NCI-H1930 (cell line): Measurements from ENCODE around the gene ESRRB.

Source experiments
- DNase-seq, 2 experiments: peaks; one replicate each; lab custom pipeline; 2025; lab: John Stamatoyannopoulos, UW

ESRRB gene

DNA sequence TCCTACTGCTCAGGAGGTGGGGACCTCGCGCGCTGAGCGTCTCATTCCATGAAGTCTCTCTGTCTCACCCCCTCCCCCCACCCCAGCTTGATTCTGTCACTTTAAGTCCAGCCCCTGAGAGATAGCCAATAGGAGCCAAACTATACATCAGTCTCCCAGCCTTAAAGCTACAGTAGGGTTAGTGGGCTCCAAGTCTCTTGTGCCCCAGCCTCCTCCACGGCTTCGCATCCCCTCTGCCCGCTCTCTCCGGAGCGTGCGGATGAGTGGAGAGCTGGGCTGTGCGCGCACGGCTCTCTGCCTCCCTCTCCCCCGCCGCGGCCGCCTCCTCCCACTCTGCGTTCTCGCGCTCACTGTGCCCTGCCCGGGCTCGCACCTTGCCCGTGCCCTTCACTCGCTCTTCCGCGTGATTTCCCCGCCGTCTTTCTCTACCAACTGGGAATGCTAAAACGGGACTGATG is at the start of gene ESRRB:
Gene ESRRB, plus strand, starts transcription at position 191 of the 458 bp plus-strand sequence. Its CDS starts 265 bp downstream, at position 456.
- DNase-seq: no peak

DNA sequence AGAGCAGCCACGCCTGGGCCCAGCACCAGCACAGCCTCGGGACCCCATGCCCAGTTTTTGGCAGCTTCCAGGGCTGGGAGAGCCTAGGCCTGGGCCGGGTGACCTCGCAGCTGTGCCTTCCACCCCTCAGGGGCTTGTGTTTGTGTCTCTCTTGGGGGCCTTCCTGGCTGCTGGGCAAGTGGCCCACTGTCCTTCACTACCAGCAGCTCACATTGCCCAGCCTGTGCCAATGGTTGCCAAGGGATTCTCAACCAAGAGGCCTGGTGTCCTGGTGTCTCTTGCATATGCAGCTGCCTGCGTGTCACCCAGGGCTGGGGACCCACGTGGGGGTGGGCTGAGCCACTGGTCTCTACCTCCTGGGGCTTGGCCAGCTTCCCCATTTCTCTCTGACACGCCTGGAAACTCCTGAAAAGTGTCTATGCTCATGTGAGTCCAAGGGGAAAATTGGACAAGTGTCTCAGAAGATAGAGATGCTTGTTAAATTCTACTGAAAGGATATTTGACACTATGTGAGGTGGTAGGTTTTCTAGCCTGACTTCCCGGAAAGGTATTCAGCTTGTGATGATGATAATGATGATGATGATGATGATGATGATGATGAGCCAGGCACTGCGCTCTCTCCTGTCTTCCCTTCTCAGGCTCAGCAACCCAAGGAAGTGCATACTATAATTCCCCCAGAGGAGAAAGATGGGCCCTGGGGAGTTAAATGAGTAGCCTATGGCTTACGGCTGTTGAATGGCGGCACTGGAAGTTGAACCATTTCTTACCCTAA is 48.8 kb upstream of the ESRRB start:
- no peak for DNase-seq

DNA sequence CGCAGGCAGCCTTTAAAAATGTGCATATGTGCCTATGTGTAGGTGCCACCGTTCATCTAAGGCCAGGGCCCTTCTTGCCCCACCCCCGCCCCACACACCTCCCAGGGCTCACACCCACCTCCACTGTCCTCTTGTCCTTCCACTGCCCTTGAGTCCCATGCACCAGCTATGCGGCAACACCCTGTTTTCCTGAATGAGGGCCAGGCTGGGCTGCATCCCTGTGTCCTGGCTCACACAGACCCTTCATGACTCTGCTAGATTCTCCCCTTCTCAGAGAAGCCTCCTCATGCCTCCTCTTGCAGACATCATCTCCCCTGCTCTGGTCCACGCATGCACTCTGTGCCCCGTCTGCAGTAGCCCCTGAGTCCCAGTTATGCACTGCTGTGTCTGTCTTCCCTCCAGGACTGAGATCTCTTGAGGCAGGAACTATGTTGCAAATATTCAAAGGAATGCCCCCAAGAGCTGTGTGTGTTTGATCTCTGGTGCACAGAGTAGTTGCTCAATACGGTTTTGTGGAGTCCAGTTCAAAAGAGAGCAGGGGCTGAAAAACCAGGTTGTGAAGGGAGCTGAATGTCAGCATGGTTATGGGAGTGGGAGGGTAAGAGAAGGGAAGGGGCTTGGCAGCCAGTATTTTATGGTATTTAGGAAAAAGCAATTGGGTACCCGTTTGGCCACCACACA is 47.3 kb upstream of the ESRRB start:
- no peak for DNase-seq

DNA sequence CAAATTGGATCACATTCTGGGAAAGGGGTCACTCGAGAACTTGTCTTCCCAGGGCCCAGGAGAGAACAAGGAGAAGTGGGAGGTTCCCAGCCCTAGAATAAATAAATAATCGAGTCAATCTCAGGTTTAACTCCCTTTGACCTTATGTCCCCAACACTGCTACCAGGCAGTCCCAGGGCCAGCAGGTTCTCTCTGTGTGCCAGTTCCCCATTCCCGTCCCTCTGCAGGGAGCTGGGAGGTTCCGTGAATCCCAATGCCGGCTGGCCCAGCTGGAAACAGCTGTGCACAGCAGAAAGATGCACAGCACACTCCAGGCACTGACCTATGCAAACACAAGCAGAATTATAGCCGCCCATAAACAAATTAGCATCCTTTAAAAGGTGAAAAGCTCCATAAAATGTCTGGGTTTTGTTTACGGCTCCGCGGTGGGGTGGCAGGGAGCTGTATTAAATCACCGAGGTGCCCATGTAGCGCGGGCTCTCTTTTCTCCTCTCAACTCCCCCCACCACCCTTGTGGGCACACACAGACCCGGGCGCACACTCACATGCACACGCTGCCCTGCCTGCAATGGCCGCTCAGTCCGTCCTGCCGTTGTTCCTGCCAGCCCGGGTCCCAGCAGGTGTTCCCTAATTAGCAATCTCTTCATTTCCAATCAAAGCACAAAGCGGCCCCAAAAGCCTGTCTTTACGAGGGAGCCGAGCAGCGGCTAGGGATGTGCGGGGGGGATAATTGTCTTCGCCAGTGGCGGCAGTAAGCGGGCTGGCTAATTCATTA is 46.6 kb upstream of the ESRRB start:
- no peak for DNase-seq

DNA sequence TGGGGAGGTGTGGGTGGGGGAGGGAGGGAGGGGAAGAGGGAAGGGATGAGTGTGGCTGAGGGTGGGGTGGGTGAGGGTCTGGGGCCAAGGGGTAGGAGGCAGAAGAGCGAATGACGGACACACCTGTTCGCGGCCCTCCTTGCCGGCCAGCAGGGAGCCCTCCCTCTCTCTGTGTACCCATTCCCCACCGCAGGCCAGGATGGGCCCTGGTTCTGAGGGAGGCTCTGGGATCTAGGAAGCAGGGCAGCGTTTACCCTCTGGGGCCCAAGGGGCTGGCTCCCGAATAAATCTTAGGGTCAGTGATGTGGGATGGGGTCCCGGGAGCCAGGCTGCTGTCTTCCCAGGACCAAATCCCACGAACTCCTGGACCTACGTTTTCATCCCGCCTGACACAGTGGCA is 46.0 kb upstream of the ESRRB start:
- DNase-seq: no peak

DNA sequence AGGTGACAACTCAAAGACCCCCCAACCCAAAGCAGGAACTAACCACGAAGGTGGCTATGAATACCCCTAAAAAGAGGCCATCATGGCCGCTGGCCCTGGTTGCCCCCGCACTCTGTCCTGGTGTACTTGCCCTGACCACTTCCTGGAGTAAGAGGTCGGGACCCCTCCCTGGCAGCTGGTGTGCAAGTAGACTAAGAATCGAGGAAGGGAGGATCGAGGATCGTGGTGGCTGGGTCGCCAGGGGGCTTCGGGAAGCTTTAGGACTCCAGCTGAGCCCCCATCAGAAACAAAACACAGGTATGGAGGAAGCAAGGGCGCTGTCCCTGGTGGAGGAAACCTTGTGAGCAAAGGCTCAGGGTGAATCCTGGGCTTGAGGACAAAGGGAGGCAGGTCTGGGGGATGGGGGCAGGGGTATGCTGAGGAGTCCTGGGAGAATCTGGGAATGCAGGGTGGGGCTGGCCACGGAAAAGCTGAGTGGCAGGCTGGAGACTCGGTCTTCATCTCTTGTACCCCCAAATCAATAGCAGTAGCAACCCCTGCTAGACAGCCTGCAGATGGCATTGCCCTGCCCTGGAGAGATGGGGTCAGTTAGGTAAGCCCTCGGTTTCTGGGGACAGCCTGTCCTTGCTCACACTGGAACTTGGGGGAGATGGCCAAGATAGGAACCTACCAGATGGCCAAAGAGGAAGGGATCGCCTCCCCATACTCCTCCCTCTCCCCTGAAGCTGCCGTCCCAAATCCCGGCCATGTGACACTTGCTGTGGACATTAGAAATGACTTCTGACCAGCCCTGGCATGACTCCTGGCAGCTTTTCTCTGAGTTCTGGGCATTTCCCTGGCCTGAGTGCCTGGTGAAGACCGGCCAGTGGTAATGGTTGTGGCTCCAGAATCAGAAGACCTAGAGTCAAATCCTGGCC is 45.3 kb upstream of the ESRRB start:
- DNase-seq: no peak

DNA sequence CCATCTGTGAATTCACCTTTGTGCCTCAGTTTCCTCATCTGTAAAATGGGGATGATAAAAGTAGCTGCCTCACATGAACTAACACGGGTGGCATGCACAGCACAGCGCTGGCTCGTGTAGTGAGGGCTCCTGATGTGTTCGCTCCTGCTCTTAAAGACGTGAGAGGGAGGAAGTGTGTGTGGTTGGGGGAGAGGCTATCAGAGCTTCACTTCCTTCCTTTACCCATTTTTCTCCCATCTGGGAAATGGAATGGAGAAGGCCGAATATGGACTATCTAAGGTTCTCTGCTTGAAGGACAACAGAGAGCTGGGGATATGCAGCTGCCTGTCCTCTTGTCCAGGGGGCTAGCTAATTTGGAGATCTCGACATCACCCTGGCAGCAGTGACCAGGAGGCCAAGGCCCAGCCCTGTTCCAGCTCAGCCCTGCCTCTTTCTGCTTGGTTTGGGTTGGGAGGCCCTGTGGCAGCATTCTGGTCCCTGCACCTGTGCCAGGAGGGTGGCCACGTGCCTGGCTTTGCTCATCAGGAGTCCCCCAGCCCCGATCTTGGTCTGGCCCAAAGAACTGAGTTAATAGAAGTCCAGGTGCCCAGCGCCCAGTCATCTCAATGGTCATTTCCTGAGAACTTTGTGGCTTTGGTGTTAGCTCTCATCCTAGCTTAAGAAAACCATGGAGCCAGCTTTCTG is 44.5 kb upstream of the ESRRB start:
- no peak for DNase-seq

DNA sequence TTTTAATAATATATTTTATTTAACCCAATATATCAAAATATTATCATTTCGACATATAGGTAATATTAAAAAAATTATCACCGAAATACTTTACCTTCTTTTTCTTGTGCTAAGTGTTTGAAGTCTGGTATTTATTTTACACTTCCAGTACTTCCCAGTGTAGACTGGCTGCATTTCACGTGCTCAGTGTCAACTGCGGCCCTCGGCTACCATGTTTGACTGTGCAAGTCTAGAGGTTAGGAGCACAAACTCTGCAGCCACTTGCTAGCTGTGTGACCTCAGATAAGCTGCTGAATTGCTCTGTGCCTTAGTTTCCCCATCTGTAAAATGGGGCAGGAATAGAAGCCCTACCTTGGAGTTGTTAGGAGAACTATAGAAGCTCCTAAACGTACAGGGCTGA is 42.3 kb upstream of the ESRRB start:
- no peak for DNase-seq

DNA sequence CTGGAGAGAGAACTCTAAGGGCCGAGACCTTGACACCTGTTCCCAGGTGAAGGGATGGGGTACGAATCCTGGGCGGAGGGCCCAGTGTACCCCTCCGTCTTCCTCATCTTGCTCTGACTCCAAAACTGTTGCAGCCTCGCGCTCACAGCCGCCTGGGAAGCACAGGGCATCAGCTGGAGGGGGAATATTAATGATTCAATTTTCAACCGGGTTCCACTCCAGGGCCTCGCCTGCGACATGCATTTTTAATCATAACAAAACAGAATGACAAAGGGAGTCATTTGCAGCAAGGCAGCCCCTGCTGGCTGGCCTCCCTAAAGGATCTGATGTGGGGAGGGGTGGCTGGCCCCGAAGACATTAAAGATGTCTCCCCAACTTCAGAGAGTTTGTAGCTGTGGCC is 41.6 kb upstream of the ESRRB start:
- no peak for DNase-seq

DNA sequence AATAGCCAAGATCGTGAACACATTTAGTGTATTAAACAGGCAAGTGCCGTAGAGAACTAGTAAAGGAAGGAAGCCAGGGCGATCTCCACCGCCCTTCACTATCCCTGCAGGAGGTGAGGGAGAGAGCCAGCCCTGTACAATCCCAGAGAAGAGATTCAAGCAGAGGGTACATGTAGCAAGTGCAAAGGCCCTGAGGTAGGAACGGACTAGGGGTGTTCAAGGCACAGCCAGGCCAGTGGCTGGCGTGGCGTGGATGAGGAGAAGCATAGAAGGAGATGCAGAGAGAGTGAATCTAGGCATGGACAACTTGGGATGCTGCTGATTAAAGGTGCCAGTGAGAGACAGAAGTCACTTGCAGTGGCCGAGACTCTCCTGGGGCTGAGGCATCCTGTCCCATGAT is 39.1 kb upstream of the ESRRB start:
- DNase-seq: no peak

DNA sequence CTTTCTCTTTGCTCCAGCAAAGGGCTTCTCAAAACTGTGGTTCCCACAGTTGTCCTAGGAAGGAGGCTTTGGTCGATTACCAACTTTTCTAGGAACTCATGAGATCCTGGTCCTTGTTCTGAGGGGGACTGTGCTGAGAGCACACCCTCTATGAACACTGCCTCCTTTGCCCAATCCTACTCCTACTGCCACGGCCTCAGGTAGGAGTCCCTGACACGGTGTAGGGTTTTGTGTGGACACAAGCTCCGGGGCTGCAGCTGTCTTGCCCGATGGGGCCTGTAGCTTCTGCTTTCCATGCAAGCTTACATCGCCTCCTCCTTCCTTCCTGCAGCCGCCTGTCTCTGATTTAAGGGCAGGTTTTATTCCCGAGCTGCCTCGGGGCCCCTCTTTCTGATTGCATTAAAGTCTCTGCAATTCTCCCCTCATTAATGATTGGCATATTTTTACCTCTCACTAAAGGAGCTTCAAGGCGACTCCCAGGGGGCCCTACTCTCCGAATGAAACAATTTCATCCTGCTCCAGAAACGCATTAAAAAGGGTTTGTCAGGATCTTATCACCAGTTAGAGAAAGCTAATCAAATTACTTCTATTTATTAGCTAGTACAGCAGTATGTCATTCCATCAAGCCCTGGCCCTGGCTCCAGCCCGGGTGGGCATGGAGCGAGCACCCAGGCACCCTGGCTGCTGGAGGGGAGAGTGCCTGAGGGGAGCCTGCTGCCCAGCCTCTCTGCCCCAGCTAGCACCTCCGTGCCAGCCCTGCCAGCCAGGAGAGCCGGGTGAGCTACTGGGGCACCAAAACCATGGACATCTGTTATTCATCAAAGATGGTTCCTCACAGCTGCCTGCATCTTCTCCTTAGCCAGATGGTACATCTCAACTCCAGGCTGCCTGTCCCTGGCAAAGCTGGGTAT is 38.0 kb upstream of the ESRRB start:
- DNase-seq: no peak

DNA sequence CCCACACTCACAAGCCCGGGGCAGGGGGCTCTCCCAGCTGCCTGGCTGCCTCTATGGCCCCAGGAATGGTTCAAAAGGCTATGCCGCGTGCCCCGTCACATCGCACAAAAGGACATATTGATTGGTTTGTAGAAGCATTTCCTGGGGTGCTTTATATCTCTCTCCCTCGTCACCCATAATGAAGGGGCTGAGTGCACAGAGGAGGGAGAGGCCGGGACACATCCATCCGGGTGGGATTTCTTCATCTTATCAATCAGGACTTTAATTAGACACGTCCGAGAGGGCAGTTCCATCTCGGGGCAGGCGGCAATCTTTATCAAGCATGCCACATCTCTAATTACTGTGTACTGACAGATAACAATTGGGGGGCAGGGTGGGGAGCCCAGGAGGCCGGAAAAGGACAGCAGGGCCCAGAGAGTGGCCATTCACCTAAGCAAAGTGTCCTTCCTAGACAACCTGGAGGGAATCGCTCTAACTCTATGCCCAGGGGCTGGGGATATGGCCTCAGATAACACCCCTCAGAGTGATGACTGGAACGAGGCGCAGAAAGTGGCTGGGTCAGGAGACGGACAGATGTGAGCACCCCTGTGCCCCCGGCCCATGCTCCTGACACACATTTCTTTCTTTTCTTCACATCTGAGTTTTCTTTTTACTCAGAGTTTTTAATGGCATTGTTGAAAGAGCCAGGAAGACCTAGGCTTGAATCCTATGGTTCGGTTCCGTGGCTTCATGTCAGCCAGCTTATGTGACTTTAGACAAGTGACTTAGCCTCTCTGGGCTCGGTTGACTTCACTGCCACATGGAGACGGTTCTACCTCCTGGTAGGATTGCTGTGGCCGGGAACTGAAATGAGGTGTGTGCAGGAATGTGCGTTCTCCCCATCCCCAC is 36.0 kb upstream of the ESRRB start:
- DNase-seq: no peak

DNA sequence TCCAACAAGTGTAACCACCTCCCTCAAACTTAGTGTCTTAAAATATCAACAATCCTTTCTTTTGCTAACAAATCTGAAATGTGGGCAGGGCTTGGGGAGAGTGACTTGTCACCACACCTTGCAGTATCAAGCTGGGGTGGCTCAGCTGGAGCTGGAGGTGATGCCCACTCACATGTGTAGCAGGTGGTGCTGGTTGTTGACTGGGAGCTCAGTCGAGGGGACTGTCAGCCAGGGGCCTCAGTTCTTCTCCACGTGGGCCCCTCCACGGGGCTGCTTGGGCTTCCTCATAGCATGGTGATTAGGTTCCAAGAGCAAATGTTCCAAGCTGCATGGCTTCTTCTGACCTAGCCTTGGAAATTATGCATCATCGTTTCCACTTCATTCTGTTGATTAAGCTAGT is 32.6 kb upstream of the ESRRB start:
- no peak for DNase-seq

DNA sequence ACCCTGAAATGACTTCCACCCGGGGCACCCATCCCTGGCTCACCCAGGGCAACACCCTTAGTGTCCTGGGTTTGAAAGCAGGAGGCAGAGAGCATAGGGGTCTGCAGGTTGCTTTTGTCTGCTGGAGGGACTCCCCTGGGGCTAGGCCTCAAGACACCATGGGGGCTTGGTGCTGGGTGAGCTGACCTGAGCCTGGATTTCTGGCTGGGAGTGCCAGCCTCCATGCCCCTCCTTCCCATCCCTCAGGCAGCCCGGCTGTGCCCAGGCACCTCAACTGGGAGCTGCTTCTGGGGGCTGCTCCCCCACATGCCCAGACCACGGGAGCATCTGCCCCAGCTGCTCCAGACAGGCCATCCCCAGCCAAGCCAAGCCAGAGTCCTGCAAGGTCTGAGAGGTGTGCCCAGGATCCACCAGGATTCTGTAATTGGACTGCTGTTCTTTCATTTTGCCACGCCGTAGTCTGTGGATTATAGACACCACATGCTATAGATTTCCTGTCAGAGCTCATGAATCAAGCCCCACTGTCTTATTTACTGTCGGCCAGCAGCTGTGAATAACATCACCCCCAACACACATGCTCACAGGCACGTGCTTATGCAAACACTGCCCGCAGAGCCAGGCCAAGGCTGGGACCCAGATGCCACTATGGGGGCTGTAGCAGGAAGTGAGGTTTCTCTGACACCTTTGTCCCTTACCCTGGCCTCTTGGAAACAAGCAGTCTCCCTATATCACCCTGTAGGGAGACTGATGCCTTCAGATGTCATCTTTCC is 29.4 kb upstream of the ESRRB start:
- DNase-seq: no peak

DNA sequence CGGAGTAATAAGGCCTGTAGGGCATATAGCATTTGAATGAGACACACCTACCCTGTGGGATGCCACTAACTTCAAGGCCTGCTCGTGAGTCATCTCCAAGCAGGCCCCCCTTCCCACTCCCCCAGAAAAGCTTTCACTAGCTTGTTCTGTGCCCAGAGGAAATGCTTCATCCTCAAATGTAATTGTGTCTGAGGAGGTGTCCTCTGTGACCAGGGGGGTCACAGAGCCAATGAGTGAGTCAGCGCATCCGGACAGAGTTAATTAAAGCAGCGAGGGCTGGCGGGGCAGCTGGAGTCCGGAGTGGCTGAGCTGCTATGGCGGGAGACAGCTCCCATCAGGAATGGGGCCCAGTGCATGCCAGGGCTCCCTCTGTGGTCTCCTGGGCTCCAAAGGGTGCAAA is 27.0 kb upstream of the ESRRB start:
- DNase-seq: no peak

DNA sequence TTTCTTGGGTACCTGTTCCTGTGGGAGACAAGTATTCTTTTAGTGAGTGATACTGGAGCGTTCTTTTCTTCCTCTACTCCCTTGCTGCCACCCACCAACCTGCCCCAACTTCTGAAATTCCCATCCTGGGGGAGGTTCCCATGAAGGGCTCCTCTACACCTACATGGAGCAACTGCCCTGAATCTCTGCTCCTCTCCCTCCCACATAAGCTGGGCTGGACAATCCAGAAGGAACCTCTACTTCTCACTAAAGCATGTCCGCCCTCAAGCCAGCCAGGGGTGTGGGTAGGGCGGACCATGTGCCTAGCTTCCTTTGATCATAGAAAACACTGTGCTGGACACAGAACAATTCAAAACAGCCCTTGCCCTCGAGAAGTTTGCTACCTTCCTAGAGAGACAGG is 25.9 kb upstream of the ESRRB start:
- DNase-seq: no peak

DNA sequence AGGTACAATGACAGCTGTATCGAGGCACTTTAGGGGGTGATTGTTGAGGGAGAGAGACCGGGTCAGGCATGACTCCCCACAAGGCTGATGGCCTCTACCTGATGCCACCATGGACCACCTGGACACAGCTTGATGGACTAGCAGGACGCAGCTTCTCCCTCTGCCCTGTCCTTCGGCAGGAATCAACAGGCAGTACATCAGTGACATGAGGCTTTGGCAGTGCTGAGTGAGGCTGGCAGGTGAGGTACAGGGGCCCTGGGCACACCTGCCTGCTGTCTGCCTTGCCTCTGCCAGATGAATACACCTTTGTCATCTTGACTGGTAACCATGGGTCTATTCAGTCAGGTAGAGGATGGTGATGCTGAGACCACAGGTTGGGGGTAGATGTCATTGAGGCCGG is 25.3 kb upstream of the ESRRB start:
- no peak for DNase-seq

DNA sequence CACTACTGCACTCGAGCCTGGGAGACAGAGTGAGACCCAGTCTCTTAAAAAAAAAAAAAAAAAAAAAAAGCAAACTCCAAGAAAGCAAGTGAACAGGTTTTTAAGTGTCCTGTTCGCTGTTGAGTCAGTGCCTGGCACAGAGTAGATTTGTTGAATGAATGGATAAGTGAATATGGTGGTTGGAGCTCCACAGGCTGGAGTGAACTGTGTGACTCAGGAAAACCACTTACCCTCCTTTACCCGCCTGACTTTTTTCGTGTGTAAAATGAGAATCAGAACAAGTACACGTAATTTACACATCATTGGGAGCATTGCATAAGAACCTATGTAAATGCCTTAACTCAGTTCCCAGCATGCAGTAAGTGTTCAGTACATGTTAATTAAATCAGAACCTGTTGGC is 24.0 kb upstream of the ESRRB start:
- DNase-seq: no peak
